Measurements from ENCODE around the gene CHKB.
A peak's percentile ranks its signal among the peaks of the same experiment; 100 is the strongest.
"Not testable (repeated sequence)": the region's sequence is repeated elsewhere in the genome, so short reads cannot be mapped to it uniquely, and the experiment has no call there.

The CHKB gene, protein sequence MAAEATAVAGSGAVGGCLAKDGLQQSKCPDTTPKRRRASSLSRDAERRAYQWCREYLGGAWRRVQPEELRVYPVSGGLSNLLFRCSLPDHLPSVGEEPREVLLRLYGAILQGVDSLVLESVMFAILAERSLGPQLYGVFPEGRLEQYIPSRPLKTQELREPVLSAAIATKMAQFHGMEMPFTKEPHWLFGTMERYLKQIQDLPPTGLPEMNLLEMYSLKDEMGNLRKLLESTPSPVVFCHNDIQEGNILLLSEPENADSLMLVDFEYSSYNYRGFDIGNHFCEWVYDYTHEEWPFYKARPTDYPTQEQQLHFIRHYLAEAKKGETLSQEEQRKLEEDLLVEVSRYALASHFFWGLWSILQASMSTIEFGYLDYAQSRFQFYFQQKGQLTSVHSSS

DNA sequence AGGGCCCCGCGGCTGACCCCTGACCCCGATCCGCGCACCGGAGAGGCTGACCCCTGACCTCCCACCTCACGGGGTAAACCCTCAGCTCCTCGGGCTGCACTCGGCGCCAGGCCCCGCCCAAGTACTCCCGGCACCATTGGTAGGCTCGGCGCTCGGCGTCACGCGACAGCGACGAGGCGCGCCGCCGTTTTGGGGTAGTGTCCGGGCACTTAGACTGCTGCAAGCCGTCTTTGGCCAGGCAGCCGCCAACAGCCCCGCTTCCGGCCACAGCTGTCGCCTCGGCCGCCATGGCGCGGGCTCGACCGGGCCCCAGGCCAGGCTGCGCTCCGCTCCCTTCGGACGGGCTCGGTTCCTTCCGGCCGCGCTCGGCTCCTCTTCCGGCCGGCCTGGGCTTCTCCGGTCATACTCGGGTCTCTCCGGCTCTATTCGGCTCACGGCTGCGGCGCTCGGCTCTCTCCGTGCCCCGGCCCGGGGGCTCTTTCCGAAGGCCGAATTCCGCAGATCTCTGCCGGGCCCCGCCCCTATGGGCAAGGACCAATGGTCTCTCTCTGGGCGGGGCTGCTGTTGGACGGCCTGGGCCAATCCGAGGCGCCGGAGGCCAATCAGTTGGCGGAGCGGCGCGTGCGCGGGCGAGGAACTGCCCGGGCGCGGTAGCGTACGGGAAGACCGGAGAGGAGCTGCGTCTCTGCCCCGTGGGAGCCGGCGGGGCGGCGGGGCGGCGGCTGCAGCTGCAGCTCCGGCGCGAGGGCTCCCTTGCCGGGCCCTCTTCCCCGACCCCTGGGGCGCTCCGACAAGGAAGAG, at the start of gene CHKB:
TSS of gene CHKB (minus strand) at position 357 of the 801 bp plus-strand sequence. CDS start at position 289, 68 bp downstream.
- peak; percentile 98 for DNase-seq

DNA sequence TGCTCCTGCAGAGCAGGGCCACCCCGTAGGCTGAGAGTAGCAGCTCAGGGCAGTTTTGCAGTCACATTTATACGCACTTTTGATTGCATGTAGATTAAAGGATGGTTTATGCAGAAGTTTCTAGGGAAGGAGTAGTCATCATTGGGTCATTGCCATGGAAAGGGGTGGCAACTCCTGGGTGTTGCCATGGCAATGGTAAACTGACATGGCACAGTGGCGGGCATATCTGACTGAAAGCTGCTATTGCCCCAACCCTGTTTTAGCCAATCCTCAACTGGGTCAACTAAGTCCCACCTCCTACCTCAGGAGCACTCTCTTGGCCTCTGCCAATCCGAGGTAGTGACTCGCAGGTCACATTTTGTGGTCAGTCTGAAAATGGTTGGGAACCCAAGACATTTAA, 47.7 kb upstream of the CHKB start:
- DNase-seq = no peak

DNA sequence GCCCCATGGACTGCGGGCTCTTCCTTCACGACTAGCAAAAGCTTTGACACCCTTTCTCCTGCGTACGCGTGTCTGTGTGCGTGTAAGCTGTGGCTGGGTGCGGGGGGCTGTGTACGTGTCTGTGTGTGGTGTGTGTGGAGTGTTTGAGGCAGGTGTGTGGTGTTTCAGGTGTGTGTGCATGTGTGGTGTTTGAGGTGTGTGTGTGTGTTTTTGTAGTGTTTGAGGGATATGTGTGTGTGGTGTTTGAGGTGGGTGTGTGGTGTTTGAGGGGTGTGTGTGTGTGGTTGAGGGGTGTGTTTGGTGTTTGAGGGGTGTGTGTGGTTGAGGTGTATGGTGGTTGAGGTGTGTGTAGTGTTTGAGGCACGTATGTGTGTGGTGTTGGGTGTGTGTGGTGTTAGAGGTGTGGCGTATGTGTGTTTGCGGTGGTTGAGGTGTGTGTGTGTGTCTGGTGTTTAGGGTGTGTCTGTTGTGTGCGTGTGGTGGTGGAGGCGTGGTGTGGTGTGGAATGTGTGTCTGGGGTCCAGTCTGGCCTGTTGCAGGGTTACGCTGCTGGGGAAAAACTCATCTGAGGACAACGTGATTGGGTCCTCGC, 46.0 kb upstream of the CHKB start:
- no peak for DNase-seq

DNA sequence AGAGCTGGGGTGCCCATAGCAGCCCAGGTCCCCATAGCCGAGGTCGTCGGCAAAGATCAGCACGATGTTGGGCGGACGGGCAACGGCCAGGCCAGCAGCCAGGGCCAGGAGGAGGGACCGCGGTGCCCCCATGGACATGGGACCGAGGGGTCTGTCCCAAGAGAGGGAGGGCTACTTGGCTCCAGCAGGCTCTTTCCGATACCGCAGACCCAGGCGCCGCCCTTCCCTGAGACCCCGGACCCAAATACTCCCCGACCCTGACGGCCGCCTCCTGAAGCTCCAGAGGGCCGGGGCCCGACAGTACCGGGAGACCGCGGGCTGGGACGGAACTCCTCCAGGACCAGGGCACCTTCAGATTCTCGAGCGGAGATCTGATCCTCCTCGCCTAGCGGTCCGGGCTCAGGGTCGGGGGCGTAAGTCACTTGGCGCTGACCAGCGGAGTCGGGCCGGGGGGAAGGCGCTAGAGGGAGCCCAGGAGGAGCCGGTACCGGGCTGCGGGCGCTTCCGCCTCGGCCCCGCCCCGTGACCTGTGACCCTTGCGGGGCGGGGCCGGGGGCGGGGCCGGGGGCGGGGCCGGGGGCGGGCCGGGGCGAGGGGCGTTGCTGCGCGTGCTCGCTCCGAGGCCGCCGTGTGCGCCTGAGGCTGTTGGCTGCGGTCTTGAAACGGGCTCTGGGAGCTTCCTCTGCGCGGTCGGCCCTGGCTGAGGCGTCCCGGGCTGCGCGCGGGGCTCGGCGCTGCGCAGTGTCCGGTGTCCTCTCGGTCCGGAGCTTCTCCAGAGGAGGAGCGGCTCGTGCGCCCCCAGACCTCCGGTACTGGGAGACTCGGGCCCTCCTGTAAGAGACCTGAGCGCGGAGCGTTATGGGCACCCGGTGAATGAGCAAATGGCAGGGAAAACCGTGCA, 45.2 kb upstream of the CHKB start, which contains the start of gene ARSA:
TSS of gene ARSA (minus strand) at position 511 of the 901 bp plus-strand sequence. CDS start at position 138, 373 bp downstream.
- peak; percentile 85 for DNase-seq

DNA sequence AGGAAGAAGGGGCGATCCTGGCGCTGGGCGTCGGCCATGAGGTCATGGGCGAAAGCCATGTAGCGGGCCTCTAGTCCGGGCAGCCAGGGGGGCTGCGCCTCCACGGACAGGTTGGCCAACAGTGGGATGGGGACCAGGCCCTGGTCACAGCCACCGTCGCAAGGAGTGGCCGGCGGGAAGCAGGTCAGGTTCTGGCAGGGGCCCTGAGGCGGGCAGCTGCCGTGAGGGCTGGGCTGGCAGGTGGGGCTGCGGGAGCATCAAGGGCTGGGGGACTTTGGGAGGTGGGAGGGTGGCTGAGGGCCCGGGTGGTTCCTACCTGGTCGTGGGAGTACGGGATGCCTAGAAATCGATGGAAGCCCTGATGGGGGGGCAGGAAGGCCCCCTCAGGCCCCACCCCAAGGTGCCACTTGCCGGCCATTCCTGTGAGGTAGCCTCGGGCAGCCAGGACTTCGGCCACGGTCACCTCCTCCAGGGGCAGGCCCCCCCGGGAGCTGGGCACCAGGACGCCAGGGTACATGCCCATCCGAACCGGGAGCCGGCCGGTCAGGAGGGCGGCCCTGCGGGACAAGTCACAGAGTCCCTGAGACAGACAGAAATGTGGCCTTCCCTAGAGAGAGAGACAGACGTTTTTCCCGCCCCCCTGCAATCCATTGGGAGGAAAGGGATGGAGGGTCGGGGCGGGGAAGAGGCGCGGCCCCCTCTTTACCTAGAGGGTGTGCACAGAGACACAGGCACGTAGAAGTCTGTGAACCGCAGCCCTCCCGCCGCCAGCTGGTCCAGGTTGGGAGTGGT, 44.4 kb upstream of the CHKB start:
- no peak for DNase-seq

DNA sequence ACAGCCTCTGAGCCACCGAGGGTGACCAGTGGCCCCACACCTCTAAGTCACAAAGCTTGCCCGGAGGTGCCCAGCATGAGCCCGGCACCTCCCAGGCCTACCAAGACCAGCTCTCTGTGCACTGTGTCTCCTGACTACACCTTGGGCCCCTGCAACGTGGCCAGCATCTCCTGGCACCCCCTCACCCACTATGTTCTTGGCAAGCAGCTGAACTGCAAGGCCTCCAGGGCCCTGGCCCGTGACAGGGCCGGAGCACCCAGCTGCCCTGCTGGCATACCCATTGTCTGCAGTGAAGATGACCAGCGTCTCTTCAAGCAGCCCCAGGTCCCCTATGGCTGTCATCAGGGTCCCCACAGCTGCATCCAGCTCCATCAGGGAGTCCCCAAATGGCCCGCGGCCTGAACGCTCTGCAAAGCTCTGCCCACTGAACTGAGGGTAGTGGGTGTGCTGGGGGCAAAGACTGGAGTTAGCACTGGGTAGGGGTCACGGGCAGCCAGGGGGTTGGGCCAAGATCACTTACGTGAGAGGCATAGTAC, 43.7 kb upstream of the CHKB start:
- no peak for DNase-seq

DNA sequence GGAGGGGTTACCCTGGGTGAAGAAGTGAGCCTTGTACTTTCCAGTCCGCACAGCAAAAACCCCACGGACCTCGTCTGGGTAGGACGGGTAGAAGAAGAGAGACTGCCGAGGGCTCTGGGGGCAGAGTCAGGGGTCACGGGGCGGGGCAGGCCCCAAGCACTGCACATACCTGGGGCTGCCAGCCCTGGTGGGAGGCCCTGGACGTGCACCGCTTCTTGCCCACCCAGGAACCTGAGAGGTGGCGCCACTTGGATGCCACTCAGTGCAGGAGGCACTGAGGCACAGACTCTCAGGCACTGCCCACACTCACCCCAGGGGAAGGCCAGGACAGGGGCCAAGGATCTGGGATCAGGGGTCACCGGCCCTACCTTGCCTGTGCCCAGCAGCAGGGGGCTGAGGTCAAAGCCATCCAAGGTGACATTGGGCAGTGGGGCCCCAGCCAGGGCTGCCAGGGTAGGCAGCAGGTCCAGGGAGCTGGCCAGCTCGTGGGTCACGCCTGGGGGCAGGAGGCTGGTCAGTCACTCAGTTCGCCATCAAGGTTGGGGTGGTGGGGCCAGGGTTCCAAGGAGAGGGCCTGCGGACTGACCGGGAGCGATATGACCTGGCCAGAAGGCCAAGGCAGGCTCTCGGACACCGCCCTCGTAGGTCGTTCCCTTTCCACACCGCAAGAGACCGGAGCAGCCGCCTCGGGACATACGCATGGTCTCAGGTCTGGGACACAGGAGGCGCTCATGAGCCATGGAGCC, 43.1 kb upstream of the CHKB start:
- DNase-seq = no peak

DNA sequence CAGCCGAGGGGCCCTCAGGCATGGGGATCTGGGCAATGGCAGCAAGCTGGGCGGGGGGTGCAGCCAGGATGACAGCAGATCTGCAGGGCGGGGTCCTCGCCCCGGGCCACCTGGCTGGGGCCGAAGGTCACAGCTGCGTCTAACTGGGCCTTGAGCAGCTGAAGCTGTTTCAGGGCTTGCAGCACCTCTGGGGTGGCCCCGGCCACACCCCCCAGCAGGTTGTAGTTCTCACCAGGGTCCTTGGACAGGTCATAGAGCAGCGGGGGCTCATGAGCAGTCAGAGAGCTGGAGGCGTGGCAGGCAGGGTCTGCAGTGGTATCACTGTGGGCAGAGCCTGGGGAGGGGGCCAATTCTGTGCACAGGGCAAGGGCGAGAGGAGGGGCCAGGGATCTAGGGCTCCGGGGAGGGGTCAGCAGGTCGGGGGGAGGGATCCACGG, 42.5 kb upstream of the CHKB start:
- DNase-seq = no peak

DNA sequence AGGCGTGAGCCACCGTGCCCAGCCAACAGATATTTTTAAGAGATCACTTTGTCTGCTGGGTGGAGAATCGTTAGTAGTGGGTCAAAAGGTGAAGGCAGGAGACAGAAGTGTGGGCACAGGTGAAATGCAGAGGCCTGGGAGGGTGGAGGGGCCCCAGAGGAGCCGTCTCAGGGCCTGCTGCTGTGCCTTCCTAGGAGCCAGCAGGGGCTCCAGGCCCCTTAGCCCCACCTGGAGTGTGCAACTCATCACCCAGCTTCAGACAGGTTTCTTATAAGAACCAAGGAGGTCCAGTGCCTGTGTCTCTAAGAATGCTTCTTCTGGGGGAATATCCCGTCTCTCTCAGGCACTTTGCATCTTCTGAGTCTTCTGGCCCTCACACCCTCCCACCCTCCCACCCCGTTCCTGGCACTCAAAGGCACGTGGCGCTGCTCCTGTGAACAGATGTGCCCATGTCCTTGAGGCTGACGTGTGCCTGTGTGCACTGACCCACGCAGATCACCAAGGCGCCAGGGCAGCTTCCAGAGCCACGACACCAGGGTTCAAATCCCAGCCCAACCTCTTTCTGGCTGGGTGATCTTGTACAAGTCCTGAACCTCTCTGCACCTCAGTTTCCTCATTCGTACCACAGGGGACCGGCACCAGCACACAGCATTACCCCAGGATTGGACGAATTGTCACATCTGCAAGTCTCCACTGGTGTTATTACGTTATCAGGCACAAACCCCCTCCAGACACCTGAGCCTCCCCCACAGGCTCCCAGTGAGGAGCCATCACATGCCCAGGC, 41.9 kb upstream of the CHKB start:
- DNase-seq = no peak

DNA sequence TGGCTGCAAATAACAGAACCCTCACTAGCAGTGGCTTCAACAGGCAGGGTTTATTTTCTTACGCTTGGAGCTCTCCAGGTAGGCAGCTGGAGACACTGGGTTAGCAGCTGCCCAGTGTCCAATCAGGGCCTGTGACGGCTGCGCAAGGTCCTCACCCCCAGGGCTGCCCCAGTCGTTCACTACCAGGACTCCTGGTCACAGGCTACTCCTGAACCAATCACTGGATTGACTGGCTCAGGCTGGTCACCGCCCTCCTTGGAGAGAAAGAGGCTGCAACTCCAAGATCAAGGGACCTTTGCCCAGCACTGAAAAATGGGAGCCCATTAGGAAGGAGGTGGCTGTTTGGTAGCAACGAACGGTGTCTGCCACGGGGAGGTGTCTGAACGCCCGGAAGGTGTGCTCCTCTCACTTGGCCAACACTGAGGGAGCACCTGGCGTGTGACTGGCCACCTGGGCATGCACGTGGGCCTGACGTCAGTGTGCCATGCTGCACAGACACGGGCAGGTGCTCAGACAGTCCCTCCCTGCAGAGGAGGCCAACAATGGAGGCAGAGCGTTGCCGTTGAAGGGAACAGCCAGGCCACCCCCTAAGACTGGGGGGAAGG, 40.2 kb upstream of the CHKB start:
- no peak for DNase-seq

DNA sequence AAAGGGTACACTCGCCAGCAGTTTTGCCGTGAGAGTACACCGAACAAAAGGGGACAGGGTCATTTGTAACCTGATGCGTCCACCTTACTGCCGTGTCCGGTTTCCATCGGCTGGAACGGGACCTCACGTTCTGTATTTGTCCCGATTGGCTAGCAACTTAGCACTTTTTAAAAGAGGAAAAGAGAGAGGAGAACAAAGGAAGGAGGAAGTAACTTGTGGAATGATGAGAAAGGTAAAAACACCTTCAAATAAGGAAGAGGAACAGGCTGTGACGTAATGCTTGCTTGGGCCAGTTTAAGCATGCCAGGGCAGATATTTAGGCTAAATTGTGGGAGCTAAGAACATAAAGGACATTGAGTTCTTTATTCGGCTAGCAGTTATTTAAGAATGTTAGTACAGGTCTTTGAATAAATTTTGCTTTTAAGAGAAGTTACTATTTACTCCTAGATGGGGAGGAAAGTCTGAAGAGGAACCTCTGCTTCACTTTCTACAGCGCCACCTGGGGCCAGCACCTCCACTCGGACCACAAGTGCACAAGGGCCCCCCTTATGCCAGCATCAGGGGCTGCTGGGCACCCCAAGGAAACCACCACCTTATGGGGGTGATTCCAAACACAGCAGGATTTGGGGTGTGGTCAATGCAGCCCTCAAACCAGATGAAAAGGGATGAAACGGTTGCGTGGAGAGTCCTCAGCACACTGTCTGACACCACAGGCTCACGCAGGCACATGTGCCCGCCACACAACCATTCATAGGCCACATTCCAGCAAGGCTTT, 39.5 kb upstream of the CHKB start:
- DNase-seq = no peak

DNA sequence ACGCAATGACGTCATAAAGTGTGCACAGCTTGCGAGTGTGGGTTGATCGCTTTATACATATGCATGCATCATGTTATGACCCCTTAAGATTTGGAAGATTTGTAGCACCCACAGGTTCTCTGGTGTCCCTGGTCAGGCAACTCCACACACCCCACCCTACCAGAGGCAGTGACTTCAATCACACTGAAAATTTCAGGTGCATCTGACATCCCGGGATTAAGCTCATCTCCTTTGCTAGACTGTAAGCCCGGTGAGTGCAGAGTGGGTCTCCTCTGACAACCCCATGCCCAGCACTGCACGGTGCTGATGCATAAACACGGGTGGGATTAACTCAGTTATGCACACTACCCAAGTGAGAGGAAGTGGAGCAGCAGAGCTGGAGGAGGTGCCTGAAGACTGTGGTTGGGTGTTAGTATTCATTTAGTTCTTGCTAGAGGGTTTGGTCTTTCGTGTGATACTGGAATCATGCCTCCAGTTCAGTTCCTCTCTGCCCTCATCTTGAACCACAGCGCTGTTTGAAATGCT, 38.8 kb upstream of the CHKB start:
- no peak for DNase-seq

DNA sequence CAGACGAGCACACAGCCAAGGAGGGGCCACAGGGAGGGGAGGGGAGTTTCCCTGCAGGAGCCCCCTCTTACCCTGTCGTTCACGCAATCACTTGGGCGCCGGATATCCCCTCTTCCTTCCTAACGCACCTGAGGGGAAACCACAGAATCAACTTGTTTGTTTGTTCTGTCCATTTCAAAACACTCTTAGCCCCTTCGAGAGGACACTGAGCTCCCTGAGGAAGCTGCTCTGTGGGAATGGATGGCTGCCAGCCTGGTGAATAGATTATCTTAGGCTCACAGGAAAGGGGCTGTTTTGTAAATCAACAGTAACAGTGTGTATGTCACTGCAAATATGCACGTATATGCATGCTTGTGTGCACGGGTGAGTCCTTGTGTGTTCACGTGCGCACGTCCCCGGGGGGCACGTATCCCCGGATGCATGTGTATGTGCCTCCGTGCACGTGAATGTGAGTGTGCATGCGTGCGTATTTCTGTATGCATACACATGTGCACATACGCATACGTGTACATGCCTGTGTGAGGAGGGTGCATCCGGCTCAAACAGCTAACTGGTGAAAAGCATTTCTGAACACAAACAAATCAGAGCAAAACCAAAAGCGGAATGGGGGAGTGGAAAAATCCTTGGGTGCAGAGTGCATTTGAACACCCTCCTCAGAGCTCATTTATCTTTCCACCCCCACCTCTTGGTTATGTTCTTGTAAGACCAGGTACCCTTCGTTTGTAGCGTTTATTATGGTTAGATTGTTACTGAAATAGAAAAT, 38.1 kb upstream of the CHKB start:
- DNase-seq = no peak

DNA sequence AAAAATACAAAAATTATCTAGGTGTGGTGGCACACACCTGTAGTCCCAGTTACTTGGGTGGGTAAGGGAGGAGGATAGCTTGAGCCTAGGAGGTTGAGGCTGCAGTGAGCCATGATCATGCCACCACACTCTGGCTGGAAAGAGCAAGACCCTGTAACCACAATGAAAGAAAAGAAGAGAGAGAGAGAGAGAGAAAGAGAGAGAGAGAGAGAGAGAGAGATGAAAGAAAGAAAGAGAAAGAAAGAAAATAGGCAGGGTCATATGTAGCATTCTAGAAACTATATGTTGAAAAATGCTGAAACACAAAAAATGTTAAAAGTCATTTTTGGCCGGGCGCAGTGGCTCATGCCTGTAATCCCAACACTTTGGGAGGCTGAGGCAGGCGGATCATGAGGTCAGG, 31.6 kb upstream of the CHKB start:
- DNase-seq = not testable (repeated sequence)

DNA sequence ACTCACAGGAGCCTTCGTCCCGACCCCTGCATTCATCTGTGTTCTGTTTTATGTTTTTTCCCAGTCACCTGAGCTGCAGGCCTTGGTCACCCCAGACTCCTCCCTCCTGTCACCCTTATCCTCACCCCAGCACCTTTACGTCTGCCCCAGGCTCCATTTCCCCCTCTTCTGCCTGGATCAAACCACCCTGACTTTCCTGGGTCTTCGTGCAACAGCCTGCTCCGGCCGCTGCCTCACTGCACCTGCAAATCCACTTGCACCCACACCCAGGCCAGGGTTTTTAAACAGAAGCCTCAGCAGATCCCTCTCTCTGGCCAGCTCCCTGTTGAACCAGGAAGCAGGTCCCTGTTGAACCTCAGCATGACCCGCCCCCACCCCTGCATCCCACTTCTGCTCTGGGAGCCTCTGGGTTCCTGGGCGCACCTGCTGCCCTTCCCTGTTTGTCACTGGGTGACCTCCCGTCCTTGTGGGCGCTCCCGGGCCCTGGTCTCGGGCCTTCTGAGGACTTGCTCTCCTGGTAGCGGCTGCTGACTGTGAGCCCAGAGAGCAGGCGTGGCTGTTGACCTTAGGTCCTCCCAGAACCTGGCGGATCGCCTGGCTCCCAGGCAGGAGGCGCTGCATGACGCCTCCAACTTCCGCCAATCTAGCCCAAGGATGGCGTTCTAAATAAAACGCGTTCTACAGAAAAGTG, 30.8 kb upstream of the CHKB start:
- DNase-seq = no peak

DNA sequence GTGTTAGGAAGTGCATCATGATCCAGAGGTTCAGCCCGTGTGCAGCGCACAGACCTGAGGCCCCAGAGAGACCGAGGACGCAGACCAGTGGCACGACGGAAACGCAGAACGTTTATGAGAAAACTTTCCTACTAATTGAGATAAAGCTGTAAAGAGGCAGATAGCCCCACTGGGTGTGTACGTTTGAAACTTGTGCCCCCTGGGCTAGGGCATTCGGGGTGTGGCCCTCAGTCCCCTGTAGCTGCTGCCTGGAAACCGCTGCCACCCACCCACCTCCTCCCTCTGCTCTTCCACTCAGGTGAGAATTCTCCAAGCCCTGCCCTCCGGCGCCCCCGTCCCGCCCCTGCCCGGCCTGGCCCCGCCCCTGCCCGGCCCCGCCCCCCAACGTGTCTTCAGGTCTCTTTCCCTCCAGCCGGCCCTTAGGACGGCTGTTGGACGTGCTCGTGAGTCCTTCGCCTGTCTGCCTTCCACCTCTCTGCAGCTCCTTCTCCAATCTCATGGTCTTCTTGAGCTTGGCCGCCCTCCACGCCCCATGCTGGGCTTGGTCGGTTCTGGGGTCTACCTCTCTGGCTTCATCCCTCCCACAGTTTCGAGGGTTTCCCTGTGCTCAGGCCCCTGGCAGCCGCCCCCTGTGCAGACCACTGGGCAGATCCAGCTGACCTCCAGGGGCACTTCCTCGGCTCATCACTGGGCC, 30.0 kb upstream of the CHKB start:
- DNase-seq = no peak
